GM18873 (cell line): Measurements from ENCODE around the gene ZFYVE19.

Source experiments
- ATAC-seq: cut with Tn5 transposase; IDR thresholded peaks from one replicate; pipeline ENCODE4 v1.9.1; 2021; ENCODE audit warnings: mild to moderate bottlenecking, moderate library complexity, moderate number of reproducible peaks; ENCODE audit not compliant: unreplicated experiment, low FRiP score

Gene ZFYVE19

GRCh38 chr15:40775740-40776536, 31.0 kb upstream of the ZFYVE19 start:
- no peak for ATAC-seq

- ATAC-seq: no peak
These were observed 30.2 kb upstream of the ZFYVE19 start for GRCh38 chr15:40776537-40777141.

- no peak for ATAC-seq
These were observed 24.2 kb upstream of the ZFYVE19 start for GRCh38 chr15:40782609-40783227.

- ATAC-seq: no peak
These were observed 21.7 kb upstream of the ZFYVE19 start for GRCh38 chr15:40785164-40785563.

GRCh38 chr15:40785814-40786213, 21.1 kb upstream of the ZFYVE19 start:
- ATAC-seq: no peak

GRCh38 chr15:40787344-40787841, 19.5 kb upstream of the ZFYVE19 start:
- ATAC-seq: no peak

GRCh38 chr15:40787991-40788390, 18.9 kb upstream of the ZFYVE19 start:
- ATAC-seq: no peak

GRCh38 chr15:40789119-40789518, 17.8 kb upstream of the ZFYVE19 start:
- ATAC-seq: no peak

- no peak for ATAC-seq
These were observed 16.9 kb upstream of the ZFYVE19 start for GRCh38 chr15:40789999-40790398.

GRCh38 chr15:40790718-40791117, 16.2 kb upstream of the ZFYVE19 start:
- ATAC-seq: no peak

GRCh38 chr15:40792394-40792793, 14.5 kb upstream of the ZFYVE19 start:
- no peak for ATAC-seq

GRCh38 chr15:40793216-40793989, 13.5 kb upstream of the ZFYVE19 start:
- ATAC-seq: no peak

GRCh38 chr15:40796041-40796440, 10.8 kb upstream of the ZFYVE19 start:
- ATAC-seq: no peak

GRCh38 chr15:40796512-40796911, 10.4 kb upstream of the ZFYVE19 start:
- ATAC-seq: no peak

GRCh38 chr15:40799523-40799922, 7.4 kb upstream of the ZFYVE19 start:
- no peak for ATAC-seq

- ATAC-seq: no peak
These were observed 3.8 kb upstream of the ZFYVE19 start for GRCh38 chr15:40803076-40803475.

GRCh38 chr15:40803688-40804087, 3.2 kb upstream of the ZFYVE19 start:
- ATAC-seq: no peak

- ATAC-seq: no peak
These were observed 239 bp upstream of the ZFYVE19 start for GRCh38 chr15:40806672-40807027.

- ATAC-seq: no peak
These were observed 1.1 kb downstream of the ZFYVE19 start for GRCh38 chr15:40807888-40808461.

GRCh38 chr15:40808861-40809450, 2.1 kb downstream of the ZFYVE19 start:
- ATAC-seq: no peak
